ENCODE data around the gene PHF20. TPM values are rescaled to one million over a fixed set of nuclear protein-coding genes. Genes with fewer than 3 reads are reported as not detected.
A peak's percentile ranks its signal among the peaks of the same experiment; 100 is the strongest.

Gene PHF20
- polyA plus RNA-seq, 1 donor (not counting 4 experiments of a cell fraction or from before 2014, with no cell fraction given) = 31.9 TPM

DNA sequence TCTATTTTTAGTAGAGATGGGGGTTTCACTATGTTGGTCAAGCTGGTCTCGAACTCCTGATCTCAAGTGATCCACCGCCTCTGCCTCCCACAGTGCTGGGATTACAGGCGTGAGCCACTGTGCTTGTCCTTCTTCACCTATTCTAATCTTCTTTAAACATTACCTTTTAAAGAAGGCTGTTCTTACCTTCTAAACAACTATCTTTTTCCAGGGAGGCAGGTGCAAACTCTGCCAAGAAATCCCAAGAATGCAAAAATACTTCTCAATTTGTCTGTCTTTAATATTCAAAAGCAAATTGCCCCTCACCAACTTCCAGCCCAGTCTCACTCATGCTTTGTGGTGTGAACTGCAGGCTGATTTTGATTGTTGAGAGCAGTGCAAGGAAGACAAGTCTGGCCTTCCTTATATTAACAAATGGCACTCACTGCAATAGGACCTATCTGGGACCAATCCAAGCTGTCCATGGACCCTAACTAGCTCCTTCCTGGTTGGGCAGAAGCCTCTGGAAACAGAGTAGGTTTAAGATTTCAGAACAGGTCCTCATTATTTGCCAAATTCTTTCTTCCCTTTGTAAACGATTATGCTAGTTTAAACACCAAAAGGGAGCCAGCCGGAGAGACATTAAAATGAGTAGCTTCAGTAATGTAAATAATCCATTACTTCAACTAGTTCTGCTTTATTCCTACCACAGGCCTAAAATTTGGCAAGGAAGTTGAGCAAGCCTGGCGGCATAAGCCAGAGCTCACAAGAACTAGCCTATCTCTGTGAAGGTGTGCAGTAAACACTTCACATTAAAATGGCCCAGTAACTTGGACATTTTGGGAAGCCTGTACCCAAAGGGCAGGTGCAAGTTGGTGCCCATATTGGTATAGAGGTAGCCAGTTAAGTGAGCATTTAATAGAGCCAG lies 180.9 kb downstream of the PHF20 start:
- FAIRE-seq = peak; percentile 48
- Histone ChIP-seq H3K36me3 (ENCODE audit: control insufficient read depth in 2 of 2, extremely low read depth in 1 of 2, insufficient read depth in 2 of 2, low read length in 2 of 2) (peaks cover 2 to 3% of the 10 kb centered on the region in 2 experiments), H4K20me1 (ENCODE audit: control insufficient read depth, extremely low read depth, insufficient read depth, low read length) (no peaks in the 10 kb centered on the region), H3K4me2 (ENCODE audit: control insufficient read depth, extremely low read depth, insufficient read depth, low read depth, low read length) (peak overlapping the region; percentile 95), H3K9me3 (ENCODE audit: control insufficient read depth, low read depth, low read length) (no peaks in the 10 kb centered on the region), H3K27me3 (ENCODE audit: control insufficient read depth, extremely low read depth, insufficient read depth, low read length) (no peaks in the 10 kb centered on the region), H3K4me1 (ENCODE audit: control insufficient read depth, extremely low read depth, insufficient read depth, low read length) (peaks cover 11% of the 10 kb centered on the region), H3K9ac (ENCODE audit: control insufficient read depth, extremely low read depth, insufficient read depth, low read length) (peak overlapping the region; percentile 98), H3K9me1 (ENCODE audit: control insufficient read depth, extremely low read depth, insufficient read depth, low read length) (no peaks in the 10 kb centered on the region), H3K79me2 (ENCODE audit: control insufficient read depth, insufficient read depth, low read length) (peaks cover 22% of the 10 kb centered on the region), H3K27ac (ENCODE audit: control insufficient read depth, insufficient read depth, low read length) (peak overlapping the region; percentile 95), H3K4me3 (ENCODE audit: control insufficient read depth in 2 of 3, extremely low read depth in 1 of 3, insufficient read depth in 2 of 3, low read depth in 1 of 3, low read length in 3 of 3) (peak overlapping the region; percentile 79 to 90 (median 86)), H2AFZ (ENCODE audit: control insufficient read depth, low read length) (no peak overlapping the region)
- DNase-seq (ENCODE audit: low read depth, low spot score) = no peak
- TF ChIP-seq, protein P1, sequence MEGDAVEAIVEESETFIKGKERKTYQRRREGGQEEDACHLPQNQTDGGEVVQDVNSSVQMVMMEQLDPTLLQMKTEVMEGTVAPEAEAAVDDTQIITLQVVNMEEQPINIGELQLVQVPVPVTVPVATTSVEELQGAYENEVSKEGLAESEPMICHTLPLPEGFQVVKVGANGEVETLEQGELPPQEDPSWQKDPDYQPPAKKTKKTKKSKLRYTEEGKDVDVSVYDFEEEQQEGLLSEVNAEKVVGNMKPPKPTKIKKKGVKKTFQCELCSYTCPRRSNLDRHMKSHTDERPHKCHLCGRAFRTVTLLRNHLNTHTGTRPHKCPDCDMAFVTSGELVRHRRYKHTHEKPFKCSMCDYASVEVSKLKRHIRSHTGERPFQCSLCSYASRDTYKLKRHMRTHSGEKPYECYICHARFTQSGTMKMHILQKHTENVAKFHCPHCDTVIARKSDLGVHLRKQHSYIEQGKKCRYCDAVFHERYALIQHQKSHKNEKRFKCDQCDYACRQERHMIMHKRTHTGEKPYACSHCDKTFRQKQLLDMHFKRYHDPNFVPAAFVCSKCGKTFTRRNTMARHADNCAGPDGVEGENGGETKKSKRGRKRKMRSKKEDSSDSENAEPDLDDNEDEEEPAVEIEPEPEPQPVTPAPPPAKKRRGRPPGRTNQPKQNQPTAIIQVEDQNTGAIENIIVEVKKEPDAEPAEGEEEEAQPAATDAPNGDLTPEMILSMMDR (optimal IDR thresholded peaks at IDR 0.05 in 1 of 3, IDR thresholded peaks at IDR 0.05 in 1 of 3, conservative IDR thresholded peaks at IDR 0.05 in 1 of 3; ENCODE audit: extremely low read depth in 1 of 3, insufficient read depth in 2 of 3, low read length in 3 of 3) = no peak
- no peak for TF ChIP-seq EZH2 (IDR thresholded peaks at IDR 0.05; ENCODE audit: low read length)
- dilution Hi-C loops (cut with MboI; ENCODE audit: extremely low pct_ligation_motif_present, low sequenced_read_pairs) = no loop called here

DNA sequence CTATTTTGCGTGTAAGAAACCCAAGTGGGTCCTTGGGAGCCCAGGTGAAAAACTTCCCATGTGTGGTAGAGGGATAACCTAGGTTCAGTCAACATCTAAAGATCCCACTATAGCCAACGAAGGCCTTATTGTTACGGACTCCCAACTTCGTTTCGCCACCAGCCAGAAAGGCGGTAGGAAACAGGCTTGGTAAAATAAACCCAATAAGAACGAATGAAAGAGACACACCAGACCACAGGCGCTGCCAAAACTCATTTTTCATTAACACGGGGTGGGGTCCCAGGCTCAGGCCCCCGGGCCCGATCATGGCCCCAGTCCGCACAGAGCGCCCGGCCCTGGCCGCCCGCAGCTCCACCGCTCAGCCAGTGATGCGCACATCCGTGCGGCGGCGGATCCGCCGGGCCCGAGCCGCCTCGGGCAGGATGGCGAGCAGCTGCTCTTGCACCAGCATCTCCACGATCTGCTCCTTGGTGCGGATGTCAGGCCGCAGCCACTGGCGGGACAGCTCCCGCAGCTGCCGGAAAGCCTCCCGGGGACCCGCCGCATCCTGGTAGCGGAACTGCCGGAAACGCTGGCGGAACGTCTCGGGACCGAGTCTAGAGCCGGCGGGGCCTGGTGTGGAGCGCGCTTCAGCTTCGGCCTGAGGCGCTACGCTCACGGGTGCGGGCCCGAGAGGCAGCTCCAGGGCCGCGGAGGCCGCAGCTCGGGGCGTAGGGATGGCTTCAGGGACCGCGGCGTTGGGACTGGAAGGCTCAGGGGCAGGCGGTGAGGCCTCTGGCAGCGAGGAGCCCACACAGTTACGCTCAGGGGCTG lies 181.8 kb downstream of the PHF20 start:
- H2AFZ ChIP-seq (ENCODE audit: control insufficient read depth, low read length) = peak overlapping the region; percentile 87

More for the DNA sequence above, 181.8 kb downstream of the PHF20 start:
- no peaks in the 10 kb centered on the region for H3K36me3 ChIP-seq (ENCODE audit: control insufficient read depth in 2 of 2, extremely low read depth in 1 of 2, insufficient read depth in 2 of 2, low read length in 2 of 2)
- dilution Hi-C loops (cut with MboI; ENCODE audit: extremely low pct_ligation_motif_present, low sequenced_read_pairs) = no loop called here
- FAIRE-seq (no peak), DNase-seq (ENCODE audit: low read depth, low spot score) (no peak)
- H3K27me3 ChIP-seq (ENCODE audit: control insufficient read depth, extremely low read depth, insufficient read depth, low read length) = no peaks in the 10 kb centered on the region
- peak overlapping the region; percentile 95 for H3K4me2 ChIP-seq (ENCODE audit: control insufficient read depth, extremely low read depth, insufficient read depth, low read depth, low read length)
- peaks cover 22% of the 10 kb centered on the region for H3K79me2 ChIP-seq (ENCODE audit: control insufficient read depth, insufficient read depth, low read length)
- H3K4me1 ChIP-seq (ENCODE audit: control insufficient read depth, extremely low read depth, insufficient read depth, low read length) = peaks cover 11% of the 10 kb centered on the region
- peak overlapping the region; percentile 98 for H3K9ac ChIP-seq (ENCODE audit: control insufficient read depth, extremely low read depth, insufficient read depth, low read length)
- no peaks in the 10 kb centered on the region for H4K20me1 ChIP-seq (ENCODE audit: control insufficient read depth, extremely low read depth, insufficient read depth, low read length)
- peak overlapping the region; percentile 95 for H3K27ac ChIP-seq (ENCODE audit: control insufficient read depth, insufficient read depth, low read length)
- H3K4me3 ChIP-seq (ENCODE audit: control insufficient read depth in 2 of 3, extremely low read depth in 1 of 3, insufficient read depth in 2 of 3, low read depth in 1 of 3, low read length in 3 of 3) = peak overlapping the region; percentile 79 to 90 (median 86)
- H3K9me1 ChIP-seq (ENCODE audit: control insufficient read depth, extremely low read depth, insufficient read depth, low read length) = no peaks in the 10 kb centered on the region
- TF ChIP-seq, protein P1 (optimal IDR thresholded peaks at IDR 0.05 in 1 of 3, IDR thresholded peaks at IDR 0.05 in 1 of 3, conservative IDR thresholded peaks at IDR 0.05 in 1 of 3; ENCODE audit: extremely low read depth in 1 of 3, insufficient read depth in 2 of 3, low read length in 3 of 3) = no peak
- TF ChIP-seq EZH2 (IDR thresholded peaks at IDR 0.05; ENCODE audit: low read length) = no peak
- H3K9me3 ChIP-seq (ENCODE audit: control insufficient read depth, low read depth, low read length) = no peaks in the 10 kb centered on the region
